Fibroblast of upper back skin (primary cell): ENCODE results near the gene CLGN.
"Not testable (repeated sequence)": the region's sequence is repeated elsewhere in the genome, so short reads cannot be mapped to it uniquely, and the experiment has no call there.

Experiments used
- DNase-seq: peaks from one replicate; pipeline ENCODE4 v3.0.0-alpha.2; 2013

Gene CLGN, protein sequence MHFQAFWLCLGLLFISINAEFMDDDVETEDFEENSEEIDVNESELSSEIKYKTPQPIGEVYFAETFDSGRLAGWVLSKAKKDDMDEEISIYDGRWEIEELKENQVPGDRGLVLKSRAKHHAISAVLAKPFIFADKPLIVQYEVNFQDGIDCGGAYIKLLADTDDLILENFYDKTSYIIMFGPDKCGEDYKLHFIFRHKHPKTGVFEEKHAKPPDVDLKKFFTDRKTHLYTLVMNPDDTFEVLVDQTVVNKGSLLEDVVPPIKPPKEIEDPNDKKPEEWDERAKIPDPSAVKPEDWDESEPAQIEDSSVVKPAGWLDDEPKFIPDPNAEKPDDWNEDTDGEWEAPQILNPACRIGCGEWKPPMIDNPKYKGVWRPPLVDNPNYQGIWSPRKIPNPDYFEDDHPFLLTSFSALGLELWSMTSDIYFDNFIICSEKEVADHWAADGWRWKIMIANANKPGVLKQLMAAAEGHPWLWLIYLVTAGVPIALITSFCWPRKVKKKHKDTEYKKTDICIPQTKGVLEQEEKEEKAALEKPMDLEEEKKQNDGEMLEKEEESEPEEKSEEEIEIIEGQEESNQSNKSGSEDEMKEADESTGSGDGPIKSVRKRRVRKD

DNA sequence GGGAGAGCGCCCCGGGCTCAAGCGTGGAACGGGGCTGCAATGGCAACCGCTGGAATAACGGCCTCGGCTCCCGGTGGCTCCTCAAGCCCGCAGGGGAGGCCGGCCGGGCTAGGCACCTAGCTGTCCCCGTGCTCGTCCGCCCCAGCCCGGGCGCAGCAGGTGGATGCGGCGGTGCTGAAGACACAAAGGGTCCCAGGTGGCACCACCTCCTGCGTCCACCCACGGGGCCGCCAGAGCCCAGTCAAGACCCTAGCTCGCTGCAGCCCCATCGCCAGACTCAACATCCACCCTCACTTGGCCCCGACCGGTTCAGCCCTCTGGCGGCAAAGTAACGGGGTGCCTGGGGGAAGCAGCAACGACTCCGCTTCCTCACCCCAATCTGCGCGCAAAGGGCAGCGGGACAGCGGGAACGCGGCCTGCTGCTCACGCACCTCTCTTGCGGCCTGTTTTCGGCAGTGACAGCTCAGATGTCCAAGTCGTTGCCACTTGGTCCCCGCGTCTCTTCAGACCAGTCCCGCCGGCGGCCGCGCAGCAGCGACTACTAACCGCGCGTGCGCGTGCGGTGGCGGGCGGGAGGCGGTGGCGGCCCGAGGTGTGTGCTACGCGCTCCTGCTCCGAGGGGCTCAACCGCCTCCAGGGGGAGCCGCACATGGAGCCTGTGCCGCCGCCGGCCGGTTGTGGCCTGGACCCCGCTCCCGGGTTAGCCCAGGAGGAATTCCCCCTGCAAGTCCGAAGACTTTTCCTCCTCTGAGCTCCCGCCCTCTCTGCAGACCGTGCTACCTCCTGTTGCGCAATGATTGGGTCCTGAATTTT, at the start of gene CLGN:
TSS of gene CLGN (minus strand) at position 543 of the 813 bp plus-strand sequence. CDS start 14,570 bp downstream, outside the sequence.
- peak; percentile 61 for DNase-seq

DNA sequence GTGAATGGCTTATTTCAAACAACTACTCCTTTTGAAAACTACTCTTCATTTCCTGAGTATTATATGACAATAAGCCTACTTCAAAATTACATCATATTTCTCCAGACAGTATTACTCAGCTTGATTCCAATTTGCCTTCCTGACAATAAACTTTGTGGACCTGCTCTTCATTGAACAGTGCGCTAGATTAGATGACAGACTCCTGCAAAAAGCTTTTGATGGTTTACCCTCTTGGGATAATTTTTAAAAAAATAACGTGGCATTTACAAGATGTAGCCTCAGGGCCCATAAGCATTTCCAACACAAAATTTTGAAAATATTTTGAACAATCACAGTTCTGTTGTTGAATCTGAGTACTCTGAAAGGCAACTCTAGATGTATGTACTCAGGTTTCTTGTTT, 44.7 kb upstream of the CLGN start:
- DNase-seq = no peak

DNA sequence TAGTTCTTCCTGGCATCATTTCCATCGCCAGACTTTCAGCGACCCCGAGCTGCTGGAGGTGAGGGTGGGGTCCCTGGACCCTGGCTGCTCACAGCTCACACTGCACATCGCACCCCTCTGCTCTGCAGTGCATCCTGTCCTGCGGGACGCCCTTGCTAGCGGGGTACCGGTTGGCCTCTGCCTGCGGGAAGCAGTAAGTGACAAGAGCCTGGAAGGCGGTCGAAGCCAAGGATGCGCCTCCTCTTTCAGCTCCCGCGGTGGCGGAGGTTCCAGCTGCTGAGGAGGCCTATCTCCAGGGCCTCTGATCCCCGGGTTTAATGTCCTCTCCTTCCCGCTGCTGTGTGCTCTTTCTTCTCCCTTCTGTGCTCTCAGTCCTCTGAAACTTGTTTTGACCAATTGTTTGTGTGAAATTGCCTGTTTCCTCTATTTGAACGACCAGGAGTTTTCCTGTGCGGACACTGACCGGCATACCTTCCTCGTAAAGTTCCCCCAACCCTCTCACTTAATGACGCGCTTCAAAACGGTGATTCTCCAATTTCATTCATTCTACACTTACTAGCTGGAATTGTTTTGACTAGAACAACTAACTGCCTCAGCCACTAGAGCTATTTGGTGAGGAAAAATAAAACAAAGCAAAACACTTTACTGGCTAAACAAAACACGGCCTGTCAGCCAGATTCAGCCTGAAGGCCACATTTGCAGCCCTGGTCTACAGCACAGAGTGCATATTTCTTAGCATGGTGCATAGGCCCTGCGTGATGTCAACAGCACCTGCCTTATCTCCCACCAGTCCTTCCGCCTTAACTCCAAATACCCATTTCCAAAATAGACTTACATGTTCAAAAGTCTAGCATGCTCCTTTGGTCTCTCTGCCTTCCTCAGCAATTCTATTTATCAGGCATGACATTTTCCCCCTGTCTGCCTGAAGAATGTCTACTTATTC, 42.6 kb upstream of the CLGN start:
- DNase-seq = no peak

DNA sequence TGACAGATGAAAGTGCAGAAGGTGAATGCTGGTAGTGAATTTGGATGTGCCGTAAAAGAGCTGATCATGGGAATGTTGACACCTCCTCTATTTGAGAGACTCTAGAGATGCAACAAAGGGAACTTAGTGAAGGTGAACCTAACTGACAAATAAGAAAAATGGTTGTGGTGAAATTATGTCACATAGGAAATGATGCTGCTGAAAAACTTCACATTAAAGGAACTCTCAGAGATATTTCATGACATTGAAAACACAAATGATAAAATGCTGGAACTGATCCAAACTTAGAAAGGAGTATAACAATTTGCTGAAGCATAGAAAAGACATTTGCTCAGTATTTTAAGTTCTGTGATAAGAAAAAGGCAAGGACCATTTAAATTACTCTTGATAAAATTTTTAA, 38.7 kb upstream of the CLGN start:
- DNase-seq = no peak

DNA sequence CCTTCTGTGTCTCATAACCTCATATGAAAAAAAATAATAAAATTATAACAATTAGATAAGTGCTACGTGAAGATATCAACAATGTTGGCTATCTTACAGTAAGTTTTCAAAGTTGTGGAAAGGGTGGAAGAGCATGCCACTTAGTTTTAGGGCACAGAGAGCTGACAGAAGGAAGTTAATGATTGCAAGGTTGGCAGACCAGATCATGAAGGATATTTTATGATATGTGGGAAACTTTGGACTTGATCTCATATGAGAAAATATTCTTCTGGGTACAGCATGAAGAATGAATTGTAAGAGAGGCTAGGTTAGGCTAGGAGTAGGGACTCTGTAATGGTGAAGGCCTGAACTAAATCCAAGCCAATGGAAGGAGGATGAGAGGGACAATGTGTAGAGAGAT, 36.2 kb upstream of the CLGN start:
- no peak for DNase-seq

DNA sequence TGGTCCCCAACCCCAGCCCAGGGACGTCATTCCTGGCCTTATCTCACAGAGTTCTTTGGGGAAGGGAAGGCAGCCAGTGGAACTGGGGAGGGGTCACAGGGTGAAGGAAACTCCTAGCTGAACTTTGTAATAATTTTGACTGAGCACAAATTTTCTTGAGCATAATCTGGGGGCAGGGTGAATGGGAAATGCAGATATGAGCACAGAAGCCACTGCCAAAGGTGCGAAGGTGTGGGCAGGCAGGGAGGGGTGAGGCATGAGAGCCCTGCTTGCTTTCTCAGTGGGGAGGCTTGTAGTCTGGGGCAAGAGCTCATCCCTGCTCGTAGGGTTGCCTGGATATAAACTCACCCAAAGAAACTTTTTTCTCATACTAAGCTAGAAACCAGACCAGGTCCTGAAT, 35.7 kb upstream of the CLGN start:
- DNase-seq = no peak

DNA sequence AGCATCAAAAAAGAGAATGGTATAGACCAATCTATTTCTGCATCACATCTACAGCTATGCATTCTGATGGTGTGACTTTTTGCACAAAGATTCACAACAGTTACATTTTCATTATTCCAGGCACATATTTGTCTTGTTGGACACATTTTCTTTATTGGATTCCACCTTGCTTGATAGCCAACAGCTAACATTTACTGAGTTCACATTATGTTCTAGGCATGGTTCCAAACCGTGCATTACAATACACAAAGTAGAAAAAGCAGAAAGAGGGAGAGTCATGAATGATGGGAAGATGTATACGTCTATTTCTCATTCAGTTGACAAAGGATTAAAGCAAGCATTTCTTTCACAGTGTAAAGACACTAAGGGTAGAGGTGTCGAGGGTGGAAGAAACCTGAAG, 22.9 kb upstream of the CLGN start:
- no peak for DNase-seq

DNA sequence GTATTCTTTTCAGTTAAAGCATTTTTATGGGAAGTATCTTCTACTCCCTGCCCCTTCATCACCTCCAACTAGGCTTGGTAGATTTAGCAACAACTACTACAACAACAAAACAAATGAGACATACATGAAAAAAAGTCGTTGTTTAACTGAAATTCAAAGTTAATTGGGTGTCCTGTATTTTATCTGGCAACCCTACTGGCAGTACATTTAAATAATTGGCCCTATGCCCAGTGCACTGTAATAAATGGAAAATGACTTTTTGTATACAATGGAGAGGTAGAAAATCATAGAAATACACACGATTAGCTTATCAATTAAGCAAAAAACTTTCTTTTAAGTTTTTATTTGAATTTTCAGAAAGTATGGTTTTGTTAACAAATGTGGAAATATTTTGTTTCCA, 21.4 kb upstream of the CLGN start:
- DNase-seq = no peak

DNA sequence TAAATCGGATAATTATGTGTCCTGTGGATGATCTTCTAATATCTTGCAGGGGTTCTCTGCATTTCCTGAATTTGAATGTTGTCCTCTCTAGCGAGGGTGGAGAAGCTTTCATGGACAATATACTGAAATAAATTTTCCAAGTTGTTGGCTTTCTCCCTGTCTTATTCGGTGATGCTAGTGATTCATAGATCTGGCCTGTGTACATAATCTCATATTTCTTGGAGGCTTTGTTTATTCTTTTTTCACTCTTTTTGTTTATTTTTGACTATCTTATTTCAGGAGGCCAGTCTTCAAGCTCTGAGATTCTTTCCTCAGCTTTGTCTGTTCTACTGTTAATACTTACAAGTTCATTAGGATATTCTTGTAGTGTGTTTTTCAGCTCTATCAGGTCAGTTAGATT, 20.7 kb upstream of the CLGN start:
- DNase-seq = no peak

DNA sequence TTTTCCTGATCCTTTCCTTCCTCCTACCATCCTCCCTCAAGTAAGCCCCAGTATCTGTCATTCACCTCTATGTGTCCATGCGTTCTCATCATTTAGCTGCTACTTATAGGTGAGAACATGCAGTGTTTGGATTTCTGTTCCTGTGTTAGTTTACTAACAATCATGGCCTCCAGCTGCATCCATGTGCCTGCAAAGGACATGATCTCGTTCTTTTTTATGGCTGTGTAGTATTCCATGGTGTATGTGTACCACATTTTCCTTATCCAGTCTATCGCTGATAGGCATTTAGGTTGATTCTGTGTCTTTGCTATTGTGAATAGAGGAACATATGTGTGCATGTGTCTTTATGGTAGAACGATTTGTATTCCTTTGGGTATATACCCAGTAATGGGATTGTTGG, 16.9 kb upstream of the CLGN start:
- not testable (repeated sequence) for DNase-seq

DNA sequence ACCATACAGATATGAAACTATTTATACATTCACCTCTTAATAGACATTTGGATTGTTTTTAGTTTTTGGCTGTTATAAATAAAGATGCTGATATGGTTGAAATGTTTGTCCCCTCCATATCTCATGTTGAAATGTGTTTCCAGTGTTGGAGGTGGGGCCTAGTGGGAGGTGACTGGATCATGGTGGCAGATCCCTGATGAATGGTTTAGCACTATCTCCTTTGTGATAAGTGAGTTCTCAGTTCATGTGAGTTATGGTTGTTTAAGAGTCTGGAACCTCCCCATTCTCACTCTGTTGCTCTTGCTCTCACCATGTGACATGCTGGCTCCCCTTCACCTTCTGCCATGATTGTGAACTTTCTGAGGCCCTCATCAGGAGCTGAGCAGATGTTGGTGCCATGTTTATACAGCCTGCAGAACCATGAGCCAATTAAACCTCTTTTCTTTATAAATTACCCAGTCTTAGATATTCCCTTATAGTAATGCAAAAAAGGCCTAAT, 12.2 kb upstream of the CLGN start:
- DNase-seq = no peak

DNA sequence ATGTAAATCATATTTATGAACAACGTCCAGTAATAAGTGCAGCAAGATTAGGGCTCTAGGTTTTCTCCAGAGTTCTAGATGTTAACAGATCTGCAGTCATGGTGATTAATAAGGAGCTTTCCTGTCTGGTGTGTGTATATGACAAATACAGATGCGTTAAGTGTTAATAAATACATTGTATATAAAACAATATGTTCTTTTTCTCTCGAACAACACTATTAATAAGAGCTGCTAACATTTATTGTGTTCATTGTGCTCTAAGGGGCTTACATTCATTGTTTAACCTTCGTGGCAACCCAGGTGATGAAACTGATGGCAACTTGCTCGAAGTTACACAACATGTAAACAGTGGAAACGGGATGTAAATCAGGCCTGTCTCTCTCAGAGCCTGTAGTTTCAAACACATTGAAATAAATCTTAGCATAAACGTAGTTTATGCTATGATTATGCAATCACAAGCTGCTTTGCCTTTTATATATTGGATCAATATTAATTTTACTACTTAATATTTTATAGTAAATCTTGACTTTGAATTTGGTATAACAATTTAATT, 547 bp upstream of the CLGN start:
- peak; percentile 30 for DNase-seq

DNA sequence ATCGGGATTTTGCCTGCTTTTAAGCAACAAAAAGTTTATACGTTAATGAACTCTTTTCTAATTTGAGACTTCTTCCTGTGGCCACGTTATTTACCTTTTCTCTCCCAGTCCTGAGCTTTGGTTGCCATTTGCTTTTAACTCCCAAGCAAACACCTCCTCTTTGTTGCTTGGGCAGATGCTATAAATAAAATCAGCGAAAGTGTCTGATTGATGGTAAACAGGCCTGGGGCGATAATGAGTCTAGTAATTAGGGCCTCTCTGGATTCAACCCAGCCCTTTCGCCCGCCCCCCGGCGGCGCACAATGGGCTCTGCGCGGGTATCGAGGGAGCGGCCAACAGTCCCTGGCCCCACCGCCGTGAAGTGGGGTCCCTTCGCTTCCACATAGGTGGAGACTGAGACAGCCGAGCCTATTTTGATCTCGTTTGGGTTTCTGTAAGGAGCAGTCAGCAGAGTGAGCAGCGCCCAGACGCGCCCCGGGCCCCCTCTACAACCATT, 790 bp downstream of the CLGN start:
- DNase-seq = no peak

DNA sequence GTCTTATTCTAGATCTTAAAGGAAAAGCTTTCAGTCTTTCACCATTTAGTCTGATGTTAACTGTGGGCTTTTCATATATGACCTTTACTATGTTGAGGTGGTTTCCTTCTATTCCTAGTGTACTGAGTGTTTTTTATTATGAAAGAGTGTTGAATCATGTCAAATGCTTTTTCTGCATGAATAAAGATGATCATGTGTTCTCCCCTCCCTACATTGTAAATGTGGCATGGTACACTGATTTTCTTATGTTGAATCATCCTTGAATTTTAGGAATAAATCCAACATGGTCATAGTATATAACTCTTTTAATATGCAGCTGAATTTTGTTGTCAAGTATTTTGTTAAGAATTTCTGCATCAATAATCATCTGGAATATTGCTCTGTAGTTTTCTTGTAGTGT, 4.3 kb downstream of the CLGN start:
- DNase-seq = peak; percentile 50

DNA sequence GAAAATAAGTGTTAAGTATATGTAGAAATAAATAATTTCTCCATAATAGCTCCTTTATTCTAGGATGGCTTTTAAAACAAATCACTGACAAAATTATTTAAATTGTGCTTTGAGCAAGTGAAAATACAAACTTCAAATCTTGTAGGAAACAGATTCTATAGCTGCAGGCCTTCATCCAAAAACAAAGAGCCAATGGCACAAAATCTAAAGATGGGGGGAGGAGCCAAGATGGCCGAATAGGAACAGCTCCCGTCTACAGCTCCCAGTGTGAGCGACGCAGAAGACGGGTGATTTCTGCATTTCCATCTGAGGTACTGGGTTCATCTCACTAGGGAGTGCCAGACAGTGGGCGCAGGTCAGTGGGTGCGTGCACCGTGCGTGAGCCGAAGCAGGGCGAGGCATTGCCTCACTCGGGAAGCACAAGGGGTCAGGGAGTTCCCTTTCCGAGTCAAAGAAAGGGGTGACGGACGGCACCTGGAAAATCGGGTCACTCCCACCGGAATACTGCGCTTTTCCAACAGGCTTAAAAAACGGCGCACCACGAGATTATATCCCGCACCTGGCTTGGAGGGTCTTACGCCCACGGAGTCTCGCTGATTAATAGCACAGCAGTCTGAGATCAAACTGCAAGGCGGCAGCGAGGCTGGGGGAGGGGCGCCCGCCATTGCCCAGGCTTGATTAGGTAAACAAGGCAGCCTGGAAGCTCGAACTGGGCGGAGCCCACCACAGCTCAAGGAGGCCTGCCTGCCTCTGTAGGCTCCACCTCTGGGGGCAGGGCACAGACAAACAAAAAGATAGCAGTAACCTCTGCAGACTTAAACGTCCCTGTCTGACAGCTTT, 14.1 kb downstream of the CLGN start:
- not testable (repeated sequence) for DNase-seq

DNA sequence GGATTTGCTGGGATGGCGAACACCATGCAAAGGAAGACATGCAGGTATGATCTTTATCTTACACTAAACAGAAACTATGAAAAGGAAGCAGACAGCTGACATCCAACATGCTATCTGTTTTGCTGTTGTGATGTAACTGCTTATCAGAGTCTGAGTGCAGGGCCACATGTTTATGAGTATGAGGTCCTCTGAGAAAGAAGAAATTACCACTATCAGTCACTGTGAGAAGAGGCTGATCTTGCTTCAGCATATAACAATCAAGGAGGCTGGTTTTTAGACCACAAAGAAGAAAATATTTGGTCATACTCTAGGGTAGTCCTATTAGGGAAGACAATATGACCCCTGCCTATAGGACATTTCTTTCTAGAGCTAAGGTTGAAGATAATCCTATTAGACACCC, 18.5 kb downstream of the CLGN start:
- DNase-seq = no peak

DNA sequence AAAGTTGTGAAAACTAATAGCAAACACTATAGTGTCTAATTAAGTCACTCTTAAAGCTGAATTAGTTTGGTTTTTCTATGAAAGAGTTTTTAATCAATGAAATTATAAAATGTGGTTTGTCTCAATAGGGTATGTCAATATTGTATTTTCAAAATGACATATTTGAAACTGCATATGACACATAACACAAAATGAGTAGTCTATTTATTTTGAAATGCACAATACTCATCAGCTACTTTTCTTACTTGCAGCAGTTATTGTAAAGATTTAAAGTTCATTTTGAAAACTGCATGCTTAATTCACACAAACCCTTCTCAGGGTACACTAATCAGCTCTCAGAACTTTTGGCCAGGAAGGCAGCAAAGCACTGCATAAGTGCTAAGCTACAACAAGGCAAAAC, 21.2 kb downstream of the CLGN start:
- no peak for DNase-seq

DNA sequence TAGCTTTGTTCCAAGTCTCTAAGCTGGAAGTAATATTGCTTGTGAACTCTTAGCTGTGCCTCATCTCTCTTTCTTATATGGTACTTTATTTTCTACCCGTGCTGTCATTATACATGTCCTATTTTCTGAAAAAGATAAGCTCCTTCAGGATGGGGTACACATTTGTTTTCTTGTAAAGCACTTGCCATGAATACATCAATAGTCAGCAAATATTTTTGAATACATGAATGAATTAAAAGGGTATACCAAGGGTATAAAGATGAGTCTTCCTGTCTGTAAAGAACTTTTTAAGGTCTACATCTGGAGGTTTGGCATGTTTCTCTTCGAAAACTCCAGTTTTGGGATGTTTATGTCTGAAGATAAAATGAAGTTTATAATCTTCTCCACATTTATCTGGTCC, 27.3 kb downstream of the CLGN start:
- DNase-seq = no peak

DNA sequence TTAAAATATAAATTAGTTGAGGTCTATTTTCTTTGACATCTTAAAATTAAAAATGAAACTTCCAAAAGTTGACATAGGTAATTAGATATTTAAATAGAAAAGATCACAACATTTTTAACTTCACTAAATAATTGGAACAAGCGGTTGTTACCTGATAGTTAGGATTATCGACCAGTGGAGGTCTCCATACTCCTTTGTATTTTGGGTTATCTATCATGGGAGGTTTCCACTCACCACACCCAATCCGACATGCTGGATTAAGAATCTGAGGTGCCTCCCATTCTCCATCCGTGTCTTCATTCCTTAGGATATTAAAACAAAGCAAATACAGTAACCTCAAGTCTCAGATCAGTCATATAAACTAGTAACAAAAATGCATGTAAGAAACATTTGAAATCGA, 31.8 kb downstream of the CLGN start:
- DNase-seq = no peak

DNA sequence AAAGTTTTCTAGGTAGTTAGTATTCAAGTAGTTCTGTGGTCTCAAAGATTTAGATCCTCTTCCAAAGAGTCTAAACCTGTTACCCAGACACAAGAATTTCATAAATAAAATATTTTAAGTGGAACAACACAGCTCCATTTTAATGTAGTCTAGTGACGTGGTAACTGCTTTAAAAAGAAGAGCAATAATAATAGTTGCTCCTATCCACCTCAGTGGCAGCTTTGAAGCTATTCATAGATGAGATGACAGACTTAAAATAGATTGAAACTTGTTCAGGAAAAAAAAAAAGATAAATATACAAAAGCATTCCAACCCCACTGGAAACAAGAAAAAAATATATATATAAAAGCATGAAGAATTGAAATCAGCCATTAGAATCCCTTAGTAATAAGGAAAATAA, 39.4 kb downstream of the CLGN start:
- DNase-seq = no peak

DNA sequence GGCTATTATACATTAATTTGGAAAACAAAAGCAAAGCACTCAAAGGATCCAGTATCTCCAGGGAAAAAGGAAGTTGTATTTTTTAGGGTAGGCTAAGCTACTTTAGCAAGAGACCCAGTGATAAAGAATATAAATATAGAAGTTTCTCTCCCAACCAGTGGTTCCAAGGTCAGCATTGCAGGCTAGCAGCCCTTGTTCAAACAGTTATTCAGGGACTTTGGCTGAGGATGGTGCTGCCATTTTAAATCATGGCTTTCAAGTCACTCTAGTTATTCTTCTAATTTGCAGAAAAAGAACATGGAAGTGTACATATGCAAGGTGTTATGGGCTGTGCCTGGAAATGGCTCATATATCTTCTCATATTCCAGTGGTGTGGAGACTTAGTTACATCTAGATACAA, 44.7 kb downstream of the CLGN start:
- DNase-seq = no peak
